HCT116 (cell line): ENCODE data around the gene DHRS4.

ENCODE experiments used
- ATF3 ChIP-seq: IDR thresholded peaks from 2 replicates; pipeline ENCODE4 v1.6.1; 2012
- ELF1 ChIP-seq: IDR thresholded peaks from 2 replicates; pipeline ENCODE4 v1.6.1; 2012; ENCODE audit warnings: low read depth, borderline replicate concordance
- EZH2 ChIP-seq: fragments of 200-600 bp; sonication (generic); IDR thresholded peaks from 2 replicates; pipeline ENCODE4 v1.6.1; 2017; ENCODE audit warnings: antibody characterized with exemption, mixed run types
- EZH2phosphoT487 ChIP-seq: fragments of 200-600 bp; IDR thresholded peaks from 2 replicates; pipeline ENCODE4 v1.6.1; 2018; ENCODE audit warnings: antibody characterized with exemption, borderline replicate concordance
- JUND ChIP-seq: IDR thresholded peaks from 2 replicates; pipeline ENCODE4 v1.6.1; 2012
- POLR2A ChIP-seq: IDR thresholded peaks from 2 replicates; pipeline ENCODE4 v1.7.0; 2011; ENCODE audit warnings: borderline replicate concordance; ENCODE audit not compliant: insufficient read depth, insufficient read length; ENCODE audit errors: extremely low read depth
- POLR2AphosphoS5 ChIP-seq: IDR thresholded peaks from 2 replicates; pipeline ENCODE4 v1.6.1; 2011; ENCODE audit warnings: mild to moderate bottlenecking, low read depth, low read length, moderate library complexity
- TF ChIP-seq, protein P1 (sequence below), 3 experiments: fragments of 200-600 bp in 1 of 3; sonication (generic) in 1 of 3; IDR thresholded peaks in 2 of 3; conservative IDR thresholded peaks in 1 of 3; 2 replicates each; pipeline ENCODE4 v1.5.1; 2012 to 2017; ENCODE audit warnings: low read depth in 2 of 3, low read length in 2 of 3, antibody characterized with exemption in 1 of 3, borderline replicate concordance in 1 of 3, control low read depth in 1 of 3, mild to moderate bottlenecking in 1 of 3, mixed read lengths in 1 of 3, mixed run types in 1 of 3, moderate library complexity in 1 of 3; ENCODE audit not compliant: insufficient read depth in 1 of 3
- TF ChIP-seq, protein P2 (sequence below): IDR thresholded peaks from 2 replicates; pipeline ENCODE4 v1.6.1; 2012; ENCODE audit warnings: low read depth
- TF ChIP-seq, protein P3 (sequence below): IDR thresholded peaks from 2 replicates; pipeline ENCODE4 v1.6.1; 2012

DNA sequence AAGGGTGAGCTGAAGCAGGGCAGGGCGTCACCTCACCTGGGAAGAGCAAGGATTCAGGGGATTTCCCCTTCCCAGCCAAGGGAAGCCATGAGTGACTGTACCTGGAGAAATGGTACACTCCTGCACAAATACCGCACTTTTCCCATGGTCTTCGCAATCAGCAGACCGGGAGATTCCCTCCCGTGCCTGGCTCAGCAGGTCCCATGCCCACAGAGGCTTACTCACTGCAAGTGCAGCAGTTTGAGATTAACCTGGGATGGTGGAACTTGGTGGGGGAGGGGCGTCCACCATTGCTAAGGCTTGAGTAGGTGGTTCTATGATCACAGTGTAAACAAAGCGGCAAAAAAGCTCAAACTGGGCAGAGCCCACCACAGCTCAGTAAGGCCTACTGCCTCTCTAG is 11.0 kb upstream of the DHRS4 start:
- no peak for TF ChIP-seq EZH2
- TF ChIP-seq, protein P1, sequence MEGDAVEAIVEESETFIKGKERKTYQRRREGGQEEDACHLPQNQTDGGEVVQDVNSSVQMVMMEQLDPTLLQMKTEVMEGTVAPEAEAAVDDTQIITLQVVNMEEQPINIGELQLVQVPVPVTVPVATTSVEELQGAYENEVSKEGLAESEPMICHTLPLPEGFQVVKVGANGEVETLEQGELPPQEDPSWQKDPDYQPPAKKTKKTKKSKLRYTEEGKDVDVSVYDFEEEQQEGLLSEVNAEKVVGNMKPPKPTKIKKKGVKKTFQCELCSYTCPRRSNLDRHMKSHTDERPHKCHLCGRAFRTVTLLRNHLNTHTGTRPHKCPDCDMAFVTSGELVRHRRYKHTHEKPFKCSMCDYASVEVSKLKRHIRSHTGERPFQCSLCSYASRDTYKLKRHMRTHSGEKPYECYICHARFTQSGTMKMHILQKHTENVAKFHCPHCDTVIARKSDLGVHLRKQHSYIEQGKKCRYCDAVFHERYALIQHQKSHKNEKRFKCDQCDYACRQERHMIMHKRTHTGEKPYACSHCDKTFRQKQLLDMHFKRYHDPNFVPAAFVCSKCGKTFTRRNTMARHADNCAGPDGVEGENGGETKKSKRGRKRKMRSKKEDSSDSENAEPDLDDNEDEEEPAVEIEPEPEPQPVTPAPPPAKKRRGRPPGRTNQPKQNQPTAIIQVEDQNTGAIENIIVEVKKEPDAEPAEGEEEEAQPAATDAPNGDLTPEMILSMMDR (IDR thresholded peaks at IDR 0.05 in 2 of 3, conservative IDR thresholded peaks at IDR 0.05 in 1 of 3; ENCODE audit: borderline replicate concordance in 1 of 3, insufficient read depth in 1 of 3, low read depth in 2 of 3, low read length in 2 of 3): no peak
- TF ChIP-seq, protein P2, sequence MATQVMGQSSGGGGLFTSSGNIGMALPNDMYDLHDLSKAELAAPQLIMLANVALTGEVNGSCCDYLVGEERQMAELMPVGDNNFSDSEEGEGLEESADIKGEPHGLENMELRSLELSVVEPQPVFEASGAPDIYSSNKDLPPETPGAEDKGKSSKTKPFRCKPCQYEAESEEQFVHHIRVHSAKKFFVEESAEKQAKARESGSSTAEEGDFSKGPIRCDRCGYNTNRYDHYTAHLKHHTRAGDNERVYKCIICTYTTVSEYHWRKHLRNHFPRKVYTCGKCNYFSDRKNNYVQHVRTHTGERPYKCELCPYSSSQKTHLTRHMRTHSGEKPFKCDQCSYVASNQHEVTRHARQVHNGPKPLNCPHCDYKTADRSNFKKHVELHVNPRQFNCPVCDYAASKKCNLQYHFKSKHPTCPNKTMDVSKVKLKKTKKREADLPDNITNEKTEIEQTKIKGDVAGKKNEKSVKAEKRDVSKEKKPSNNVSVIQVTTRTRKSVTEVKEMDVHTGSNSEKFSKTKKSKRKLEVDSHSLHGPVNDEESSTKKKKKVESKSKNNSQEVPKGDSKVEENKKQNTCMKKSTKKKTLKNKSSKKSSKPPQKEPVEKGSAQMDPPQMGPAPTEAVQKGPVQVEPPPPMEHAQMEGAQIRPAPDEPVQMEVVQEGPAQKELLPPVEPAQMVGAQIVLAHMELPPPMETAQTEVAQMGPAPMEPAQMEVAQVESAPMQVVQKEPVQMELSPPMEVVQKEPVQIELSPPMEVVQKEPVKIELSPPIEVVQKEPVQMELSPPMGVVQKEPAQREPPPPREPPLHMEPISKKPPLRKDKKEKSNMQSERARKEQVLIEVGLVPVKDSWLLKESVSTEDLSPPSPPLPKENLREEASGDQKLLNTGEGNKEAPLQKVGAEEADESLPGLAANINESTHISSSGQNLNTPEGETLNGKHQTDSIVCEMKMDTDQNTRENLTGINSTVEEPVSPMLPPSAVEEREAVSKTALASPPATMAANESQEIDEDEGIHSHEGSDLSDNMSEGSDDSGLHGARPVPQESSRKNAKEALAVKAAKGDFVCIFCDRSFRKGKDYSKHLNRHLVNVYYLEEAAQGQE: no peak
- no peak for TF ChIP-seq JUND
- TF ChIP-seq, protein P3, sequence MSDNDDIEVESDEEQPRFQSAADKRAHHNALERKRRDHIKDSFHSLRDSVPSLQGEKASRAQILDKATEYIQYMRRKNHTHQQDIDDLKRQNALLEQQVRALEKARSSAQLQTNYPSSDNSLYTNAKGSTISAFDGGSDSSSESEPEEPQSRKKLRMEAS: no peak
- no peak for TF ChIP-seq ATF3
- TF ChIP-seq POLR2A: no peak
- no peak for TF ChIP-seq POLR2AphosphoS5
- TF ChIP-seq EZH2phosphoT487: no peak
- TF ChIP-seq ELF1: no peak
